GM12801 (cell line): ENCODE measurements around the gene ODF2.

ENCODE experiments used
- CTCF ChIP-seq: IDR thresholded peaks from one replicate; pipeline ENCODE4 v1.5.1; 2011; ENCODE audit warnings: control low read depth; ENCODE audit not compliant: insufficient read length; ENCODE audit errors: extremely low read depth

Gene ODF2

GRCh38 chr9:128457207-128457606 lies 1.4 kb downstream of the ODF2 start:
- TF ChIP-seq CTCF = no peak

- no peak for TF ChIP-seq CTCF
Measured at GRCh38 chr9:128459011-128459410, 3.2 kb downstream of the ODF2 start.

- no peak for TF ChIP-seq CTCF
Measured at GRCh38 chr9:128469070-128469469, 13.3 kb downstream of the ODF2 start.

- TF ChIP-seq CTCF = no peak
Measured at GRCh38 chr9:128470560-128470959, 14.8 kb downstream of the ODF2 start.

- TF ChIP-seq CTCF = no peak
Measured at GRCh38 chr9:128473104-128473503, 17.3 kb downstream of the ODF2 start.

GRCh38 chr9:128475867-128476266 lies 20.1 kb downstream of the ODF2 start:
- TF ChIP-seq CTCF = no peak

- no peak for TF ChIP-seq CTCF
Measured at GRCh38 chr9:128479262-128479661, 23.5 kb downstream of the ODF2 start.

GRCh38 chr9:128481561-128481960 lies 25.8 kb downstream of the ODF2 start:
- no peak for TF ChIP-seq CTCF
